ENCODE data around the gene UNC13A. TPM values are rescaled to one million over a fixed set of nuclear protein-coding genes. Genes with fewer than 3 reads are reported as not detected.

Gene UNC13A
- 1.0 to 1.7 TPM (median 1.3 TPM) in 5 replicates for total RNA-seq (2022; extraction: Qiagen RNA extraction)

DNA sequence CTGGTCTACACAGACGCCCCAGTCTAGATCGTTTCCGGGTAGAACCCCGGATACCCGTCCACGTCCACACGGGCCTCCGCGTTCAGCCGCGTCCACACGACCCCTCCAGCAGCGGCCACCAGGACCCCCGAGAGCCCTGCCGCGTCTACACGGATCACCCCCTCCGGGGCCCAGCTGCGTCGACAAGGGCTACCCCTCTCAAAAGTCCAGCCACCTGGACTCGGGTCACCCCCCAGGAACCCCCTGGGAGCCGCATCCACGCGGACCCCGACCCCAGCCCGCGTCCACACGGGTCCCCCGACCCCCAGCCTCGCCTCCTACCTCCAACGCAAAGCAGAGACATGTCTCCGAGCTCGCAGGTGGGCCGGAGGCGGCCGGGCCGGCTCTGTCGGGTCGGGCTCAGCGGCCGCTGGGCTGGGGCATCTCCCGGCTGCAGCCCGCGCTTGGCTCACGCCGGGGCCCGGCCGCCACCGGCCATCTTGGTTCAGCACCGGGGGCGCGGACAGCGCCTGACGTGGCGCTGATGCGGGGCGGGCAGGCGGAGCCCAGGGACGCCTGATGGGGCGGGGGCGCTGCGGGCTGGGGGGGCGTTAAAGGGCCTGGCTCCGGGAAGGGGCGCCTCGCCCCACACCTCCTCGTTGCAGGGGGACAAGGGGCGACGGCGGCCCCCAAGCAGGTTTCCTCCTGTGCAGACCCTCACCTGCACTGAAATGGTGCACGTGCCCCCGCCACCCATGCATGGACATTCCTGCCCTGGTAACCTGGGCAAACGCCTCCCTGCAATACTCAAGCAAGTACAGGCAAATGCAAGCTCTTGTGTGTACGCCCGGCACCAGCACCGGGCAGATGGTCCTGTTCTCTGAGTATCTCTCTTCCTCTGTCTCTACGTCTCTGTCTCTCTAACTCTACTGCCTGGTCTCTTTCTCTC is at the start of gene UNC13A:
Gene UNC13A, minus strand, starts transcription at position 498 of the 928 bp plus-strand sequence. Its CDS starts 155 bp downstream, at position 343.

DNA sequence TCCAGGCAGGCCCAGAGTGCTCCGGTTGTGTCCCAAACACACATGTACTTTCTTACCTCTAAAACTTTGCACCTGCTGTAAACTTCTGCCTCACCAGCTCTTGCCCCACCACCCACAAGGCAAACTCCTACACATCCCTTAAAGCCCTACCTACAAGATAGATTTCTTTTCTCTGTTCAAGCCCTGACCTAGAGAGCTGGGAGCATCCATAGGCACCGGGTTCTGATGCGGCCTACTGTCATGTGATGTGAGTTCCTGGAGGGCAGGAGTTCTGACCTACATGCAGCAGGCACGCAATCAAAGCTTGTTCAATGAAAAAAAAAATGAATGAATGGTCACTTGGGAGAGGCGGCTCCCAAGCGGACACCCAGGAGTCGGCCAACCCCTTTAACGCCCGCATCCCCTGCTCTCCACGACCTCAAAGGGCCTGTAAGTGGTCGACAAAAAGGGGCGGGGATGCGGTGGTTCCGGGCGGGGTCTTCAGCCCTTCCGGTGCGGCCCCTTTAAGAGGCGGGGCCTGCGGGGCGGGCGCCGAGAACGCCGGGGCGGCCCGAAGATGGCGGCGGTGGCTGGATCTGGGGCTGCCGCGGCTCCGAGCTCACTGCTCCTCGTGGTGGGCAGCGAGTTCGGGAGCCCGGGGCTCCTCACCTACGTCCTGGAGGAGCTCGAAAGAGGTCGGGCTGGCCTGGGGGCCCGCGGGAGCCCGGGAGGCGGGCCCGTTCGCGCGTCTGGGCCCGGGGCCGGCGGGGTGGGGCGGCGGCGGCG is 31.0 kb upstream of the UNC13A start, which contains the start of gene MAP1S:
Gene MAP1S, plus strand, starts transcription at position 534 of the 765 bp plus-strand sequence. Its CDS starts 23 bp downstream, at position 557.

GRCh38 chr19:17555480-17555928 is 132.7 kb downstream of the UNC13A start, which contains the start of gene COLGALT1:
Gene COLGALT1, plus strand, starts transcription at chr19:17555649. Its CDS starts 65 bp downstream, at chr19:17555714.

Other genes with a start within 250 kb of the UNC13A start
- gene TMEM221, start 239.7 kb downstream of the UNC13A start, total RNA-seq (2022; extraction: Qiagen RNA extraction): 0.31 to 0.71 TPM (median 0.64 TPM) in 5 replicates
- not detected in 5 replicates for gene NXNL1, start 227.4 kb downstream of the UNC13A start, total RNA-seq (2022; extraction: Qiagen RNA extraction)
- gene SLC27A1, start 217.8 kb downstream of the UNC13A start, total RNA-seq (2022; extraction: Qiagen RNA extraction): 2.2 to 3.0 TPM (median 2.4 TPM) in 5 replicates
- 48.4 to 84.4 TPM (median 77.5 TPM) in 5 replicates for gene PGLS, start 176.7 kb downstream of the UNC13A start, total RNA-seq (2022; extraction: Qiagen RNA extraction)
- gene COLGALT1, start 132.7 kb downstream of the UNC13A start, total RNA-seq (2022; extraction: Qiagen RNA extraction): 58.2 to 69.3 TPM (median 67.4 TPM) in 5 replicates
- 27.6 to 35.0 TPM (median 33.4 TPM) in 5 replicates for gene MAP1S, start 31.1 kb upstream of the UNC13A start, total RNA-seq (2022; extraction: Qiagen RNA extraction)
- 17.6 to 21.4 TPM (median 18.4 TPM) in 5 replicates for gene FCHO1, start 63.1 kb upstream of the UNC13A start, total RNA-seq (2022; extraction: Qiagen RNA extraction)
- 3.8 to 4.5 TPM (median 4.2 TPM) in 5 replicates for gene B3GNT3, start 106.8 kb upstream of the UNC13A start, total RNA-seq (2022; extraction: Qiagen RNA extraction)
- gene INSL3, start 133.2 kb upstream of the UNC13A start, total RNA-seq (2022; extraction: Qiagen RNA extraction): 0.35 to 0.76 TPM (median 0.45 TPM) in 4 of 5 replicates, not detected in the other
- gene JAK3, start 159.6 kb upstream of the UNC13A start, total RNA-seq (2022; extraction: Qiagen RNA extraction): 0.21 to 0.29 TPM (median 0.27 TPM) in 5 replicates
- gene RPL18A, start 171.6 kb upstream of the UNC13A start, total RNA-seq (2022; extraction: Qiagen RNA extraction): 1,831 to 2,390 TPM (median 2,250 TPM) in 5 replicates
- 0.23 to 0.41 TPM (median 0.29 TPM) in 5 replicates for gene SLC5A5, start 183.6 kb upstream of the UNC13A start, total RNA-seq (2022; extraction: Qiagen RNA extraction)
- 102 to 126 TPM (median 115 TPM) in 5 replicates for gene CCDC124, start 244.7 kb upstream of the UNC13A start, total RNA-seq (2022; extraction: Qiagen RNA extraction)

Data from A549 treated with AZD2906 at 1 μM for 4 hours (cell line).